ENCODE data around the gene FURIN. TPM values are rescaled to one million over a fixed set of nuclear protein-coding genes. Genes with fewer than 3 reads are reported as not detected.

FURIN gene
- total RNA-seq, 1 donor from 2014 or later = 97.7 TPM

DNA sequence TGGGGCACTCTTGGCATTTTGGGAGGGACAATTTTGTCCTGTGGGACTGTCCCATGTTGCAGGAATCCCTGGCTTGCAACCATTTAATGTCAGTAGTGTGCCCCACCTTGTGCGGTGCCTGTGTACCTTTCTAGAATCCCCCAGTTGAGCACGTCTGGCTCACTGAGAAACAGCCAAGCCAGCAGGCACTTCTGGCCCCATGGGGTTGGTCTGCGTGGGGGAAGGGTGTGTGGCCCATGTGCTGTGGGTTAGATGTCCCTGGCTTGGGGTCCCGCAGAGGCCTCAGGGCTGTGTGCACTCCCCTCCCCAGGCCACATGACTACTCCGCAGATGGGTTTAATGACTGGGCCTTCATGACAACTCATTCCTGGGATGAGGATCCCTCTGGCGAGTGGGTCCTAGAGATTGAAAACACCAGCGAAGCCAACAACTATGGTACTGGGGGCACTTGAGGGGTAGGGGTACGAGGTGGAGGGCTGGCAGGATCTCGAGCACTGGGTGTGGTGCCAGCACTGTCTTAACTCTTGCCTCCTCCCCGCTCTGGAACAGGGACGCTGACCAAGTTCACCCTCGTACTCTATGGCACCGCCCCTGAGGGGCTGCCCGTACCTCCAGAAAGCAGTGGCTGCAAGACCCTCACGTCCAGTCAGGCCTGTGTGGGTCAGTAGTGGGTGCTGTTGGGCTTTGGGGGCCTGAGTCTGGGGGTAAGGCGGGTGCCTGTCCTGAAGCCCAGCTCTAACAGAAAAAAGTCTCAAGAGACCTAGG lies 12.2 kb downstream of the FURIN start:
- DNase-seq (ENCODE audit: low spot score in 2 of 2, unreplicated experiment in 2 of 2) = no peak
- H3K27me3 Mint-ChIP-seq (ENCODE audit: low read depth) = no peaks in the 10 kb centered on the region
- no peak overlapping the region for H3K27ac Mint-ChIP-seq
- TF ChIP-seq CTCF (IDR thresholded peaks at IDR 0.05; ENCODE audit: unreplicated experiment) = no peak
- H3K4me1 Mint-ChIP-seq = peaks cover 16% of the 10 kb centered on the region
- H3K4me3 Mint-ChIP-seq = no peak overlapping the region
- peaks cover 27% of the 10 kb centered on the region for H3K36me3 Mint-ChIP-seq
- no peaks in the 10 kb centered on the region for H3K9me3 Mint-ChIP-seq

- Mint-ChIP-seq H3K27ac (no peak overlapping the region), H3K27me3 (ENCODE audit: low read depth) (no peaks in the 10 kb centered on the region), H3K4me3 (no peak overlapping the region), H3K36me3 (peaks cover 26% of the 10 kb centered on the region), H3K9me3 (no peaks in the 10 kb centered on the region), H3K4me1 (peaks cover 25% of the 10 kb centered on the region)
- no peak for DNase-seq (ENCODE audit: low spot score in 2 of 2, unreplicated experiment in 2 of 2)
- no peak for TF ChIP-seq CTCF (IDR thresholded peaks at IDR 0.05; ENCODE audit: unreplicated experiment)
These were observed 13.0 kb downstream of the FURIN start for GRCh38 chr15:90881181-90881977.

GRCh38 chr15:90881978-90882721 lies 13.8 kb downstream of the FURIN start:
- H3K4me1 Mint-ChIP-seq = peaks cover 25% of the 10 kb centered on the region
- no peak overlapping the region for H3K4me3 Mint-ChIP-seq
- H3K27me3 Mint-ChIP-seq (ENCODE audit: low read depth) = no peaks in the 10 kb centered on the region
- H3K9me3 Mint-ChIP-seq = no peaks in the 10 kb centered on the region
- DNase-seq (ENCODE audit: low spot score in 2 of 2, unreplicated experiment in 2 of 2) = no peak
- H3K27ac Mint-ChIP-seq = no peak overlapping the region
- no peak for TF ChIP-seq CTCF (IDR thresholded peaks at IDR 0.05; ENCODE audit: unreplicated experiment)
- peaks cover 18% of the 10 kb centered on the region for H3K36me3 Mint-ChIP-seq

GRCh38 chr15:90882781-90883525 lies 14.6 kb downstream of the FURIN start:
- Mint-ChIP-seq H3K9me3 (no peaks in the 10 kb centered on the region), H3K4me3 (peak overlapping the region; percentile 3), H3K27ac (peak overlapping the region; percentile 80), H3K4me1 (peaks cover 25% of the 10 kb centered on the region), H3K27me3 (ENCODE audit: low read depth) (no peaks in the 10 kb centered on the region), H3K36me3 (peaks cover 15% of the 10 kb centered on the region)
- DNase-seq (ENCODE audit: low spot score in 2 of 2, unreplicated experiment in 2 of 2) = no peak
- no peak for TF ChIP-seq CTCF (IDR thresholded peaks at IDR 0.05; ENCODE audit: unreplicated experiment)

GRCh38 chr15:90883526-90883975 lies 15.2 kb downstream of the FURIN start:
- no peaks in the 10 kb centered on the region for H3K9me3 Mint-ChIP-seq
- H3K27ac Mint-ChIP-seq = peak overlapping the region; percentile 80
- no peaks in the 10 kb centered on the region for H3K27me3 Mint-ChIP-seq (ENCODE audit: low read depth)
- peak overlapping the region; percentile 44 for H3K4me3 Mint-ChIP-seq
- no peak for TF ChIP-seq CTCF (IDR thresholded peaks at IDR 0.05; ENCODE audit: unreplicated experiment)
- DNase-seq (ENCODE audit: low spot score in 2 of 2, unreplicated experiment in 2 of 2) = no peak
- peaks cover 9% of the 10 kb centered on the region for H3K36me3 Mint-ChIP-seq
- H3K4me1 Mint-ChIP-seq = peaks cover 25% of the 10 kb centered on the region

All from mesothelial cell of epicardium (in vitro differentiated cells).